ENCODE results near the gene PAK1IP1. TPM values are rescaled to one million over a fixed set of nuclear protein-coding genes. Genes with fewer than 3 reads are reported as not detected.

Gene PAK1IP1
- total and polyA plus RNA-seq, 10 of the 15 experiments (the other 5 are each of a cell fraction or from before 2014, with no cell fraction given): 26.0 to 98.5 (median 47.8) TPM

GRCh38 chr6:10721850-10722569 lies 27.2 kb downstream of the PAK1IP1 start:
- ChIA-PET SMC1A (ENCODE audit: uncharacterized antibody, unreplicated experiment) (interaction anchor here (0.9 to 4.1 kb wide), 7 partner anchors 10 to 244 kb away, joined by 3 to 46 read pairs (median 4); partner anchors contain the start of genes C6orf52, PAK1IP1 and TMEM14B), POLR2A (interaction anchor here (0.5 to 6.0 kb wide), 6 partner anchors 21 to 211 kb away, joined by 3 to 40 read pairs (median 4); partner anchors contain the start of genes C6orf52, PAK1IP1 and TMEM14B), CTCF (interaction anchor here (0.9 to 2.1 kb wide), 9 partner anchors 11 to 214 kb away, joined by 3 to 11 read pairs (median 4); partner anchors contain the start of gene TMEM14B), RAD21 (ENCODE audit: unreplicated experiment) (interaction anchor here (1.2 to 2.4 kb wide), 9 partner anchors 14 to 211 kb away, joined by 3 to 12 read pairs (median 5); partner anchors contain the start of genes C6orf52, PAK1IP1 and TMEM14B)
- Histone ChIP-seq H3K9ac (ENCODE audit: control insufficient read depth, insufficient read depth, low read length) (peak overlapping the region; percentile 70), H3K27ac (ENCODE audit: control insufficient read depth, insufficient read depth) (peak overlapping the region; percentile 44; the same call in 1 of the 2 replicates), H3K9me3 (replicated peaks; ENCODE audit: control insufficient read depth, insufficient read depth, low read length) (peaks cover 12% of the 10 kb centered on the region), H4K20me1 (ENCODE audit: control insufficient read depth, insufficient read depth) (no peaks in the 10 kb centered on the region), H3K4me1 (ENCODE audit: control insufficient read depth, insufficient read depth, low read length) (peaks cover 4% of the 10 kb centered on the region), H3K79me2 (ENCODE audit: control insufficient read depth, insufficient read depth, low read length) (peaks cover 13% of the 10 kb centered on the region), H3K4me2 (ENCODE audit: control insufficient read depth, insufficient read depth) (peak overlapping the region; percentile 43), H3K27me3 (replicated peaks in 1 of 2; ENCODE audit: control insufficient read depth in 2 of 2, insufficient read depth in 2 of 2, low read length in 1 of 2) (no peaks in the 10 kb centered on the region), H3K36me3 (ENCODE audit: control insufficient read depth in 2 of 2, insufficient read depth in 2 of 2, low read length in 1 of 2) (no peaks in the 10 kb centered on the region; a peak in 1 of 4 replicates), H2AFZ (ENCODE audit: control insufficient read depth, low read depth, low read length) (peak overlapping the region; percentile 81), H3K4me3 (peak overlapping the region; percentile 97)
- TSS peak; percentile 88 for BruUV-seq (replicated peaks)
- 66% methylated on average over 11 of the region's 11 CpGs for WGBS (ENCODE audit: insufficient coverage, insufficient replicate concordance, low lambda C conversion rate, missing lambda C conversion rate)
- intact Hi-C loops (cut with micrococcal nuclease; ENCODE audit: unreplicated experiment): loop anchor here (1.0 to 10.0 kb wide), 2 partner anchors 28 to 187 kb away; partner anchors contain the start of genes C6orf52 and PAK1IP1
- FAIRE-seq (peak; percentile 54), ATAC-seq (no peak), DNase-seq (ENCODE audit: low read depth, low spot score) (no peak)
- no peak for TF ChIP-seq MTA2 (IDR thresholded peaks at IDR 0.05; ENCODE audit: low read depth)
- TF ChIP-seq SREBF2 (IDR thresholded peaks at IDR 0.05; ENCODE audit: low read length): no peak
- no peak for TF ChIP-seq NRF1 (conservative IDR thresholded peaks at IDR 0.05; ENCODE audit: low read depth, low read length)
- TF ChIP-seq, protein P1, sequence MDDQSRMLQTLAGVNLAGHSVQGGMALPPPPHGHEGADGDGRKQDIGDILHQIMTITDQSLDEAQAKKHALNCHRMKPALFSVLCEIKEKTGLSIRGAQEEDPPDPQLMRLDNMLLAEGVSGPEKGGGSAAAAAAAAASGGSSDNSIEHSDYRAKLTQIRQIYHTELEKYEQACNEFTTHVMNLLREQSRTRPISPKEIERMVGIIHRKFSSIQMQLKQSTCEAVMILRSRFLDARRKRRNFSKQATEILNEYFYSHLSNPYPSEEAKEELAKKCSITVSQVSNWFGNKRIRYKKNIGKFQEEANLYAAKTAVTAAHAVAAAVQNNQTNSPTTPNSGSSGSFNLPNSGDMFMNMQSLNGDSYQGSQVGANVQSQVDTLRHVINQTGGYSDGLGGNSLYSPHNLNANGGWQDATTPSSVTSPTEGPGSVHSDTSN (IDR thresholded peaks at IDR 0.05; ENCODE audit: insufficient replicate concordance, low read depth, low read length): no peak
- TF ChIP-seq MEF2A (IDR thresholded peaks at IDR 0.05; ENCODE audit: insufficient read depth, low read depth, low read length): no peak
- TF ChIP-seq BCL11A (IDR thresholded peaks at IDR 0.05; ENCODE audit: low read depth, low read length): no peak
- in situ Hi-C loops (cut with MboI): no loop called here

All from GM12878 (cell line).